CD8-positive, alpha-beta memory T cell (primary cell): ENCODE data around the gene IL10RB. TPM values are rescaled to one million over a fixed set of nuclear protein-coding genes. Genes with fewer than 3 reads are reported as not detected.
A peak's percentile ranks its signal among the peaks of the same experiment; 100 is the strongest.

ENCODE experiments used
- CTCF ChIA-PET: fragments of 350-600 bp; sonication (Branson Sonifier 250); formaldehyde crosslinking; loops from one replicate; lab custom pipeline; 2021; ENCODE audit warnings: antibody characterized with exemption; lab: Charles Lee
- POLR2A ChIA-PET: fragments of 350-600 bp; sonication (Branson Sonifier 250); formaldehyde crosslinking; loops from one replicate; lab custom pipeline; 2021; ENCODE audit warnings: antibody characterized with exemption; lab: Charles Lee
- DNase-seq, 5 donors: peaks; one replicate each; pipeline versions ENCODE4 v3.0.0 to v3.0.0-alpha.2; 2020 to 2022; ENCODE audit warnings: mixed read lengths in 1 of 5
- H3K27ac ChIP-seq: one replicate; pipeline ENCODE4 v1.7.0; 2013; ENCODE audit warnings: low read depth, mild to moderate bottlenecking, low read length, moderate library complexity
- H3K27me3 ChIP-seq: 2 replicates; pipeline ENCODE4 v1.7.0; 2013; ENCODE audit warnings: low read length, mild to moderate bottlenecking; ENCODE audit not compliant: insufficient read depth, poor library complexity, severe bottlenecking
- H3K36me3 ChIP-seq: 2 replicates; pipeline ENCODE4 v1.7.0; 2013; ENCODE audit warnings: mild to moderate bottlenecking, low read length, moderate library complexity; ENCODE audit not compliant: insufficient read depth
- H3K4me1 ChIP-seq: 2 replicates; pipeline ENCODE4 v1.7.0; 2013; ENCODE audit warnings: mild to moderate bottlenecking, low read length, moderate library complexity; ENCODE audit not compliant: insufficient read depth
- H3K4me3 ChIP-seq: 2 replicates; pipeline ENCODE4 v1.7.0; 2013; ENCODE audit warnings: mild to moderate bottlenecking, low read length
- H3K9me3 ChIP-seq: 2 replicates; pipeline ENCODE4 v1.7.0; 2013; ENCODE audit warnings: mild to moderate bottlenecking, low read length
- H3K27ac Mint-ChIP-seq, 8 donors: one replicate each; pipeline ENCODE4 v1.8.0; 2020 to 2021; ENCODE audit warnings: mixed read lengths in 8 of 8, mild to moderate bottlenecking in 6 of 8, inconsistent platforms in 3 of 8, moderate library complexity in 3 of 8
- H3K27me3 Mint-ChIP-seq, 2 donors: one replicate each; pipeline ENCODE4 v1.8.0; 2020 to 2021; ENCODE audit warnings: mixed read lengths in 2 of 2, mild to moderate bottlenecking in 1 of 2, moderate library complexity in 1 of 2
- H3K36me3 Mint-ChIP-seq, 3 donors: one replicate each; pipeline ENCODE4 v1.8.0; 2020 to 2021; ENCODE audit warnings: mixed read lengths in 3 of 3, inconsistent platforms in 1 of 3, mild to moderate bottlenecking in 1 of 3
- H3K4me1 Mint-ChIP-seq, 3 donors: one replicate each; pipeline ENCODE4 v1.8.0; 2020 to 2021; ENCODE audit warnings: mixed read lengths in 3 of 3, inconsistent platforms in 1 of 3, mild to moderate bottlenecking in 1 of 3
- H3K4me3 Mint-ChIP-seq, 7 donors: one replicate each; pipeline ENCODE4 v1.8.0; 2020 to 2021; ENCODE audit warnings: mixed read lengths in 7 of 7, mild to moderate bottlenecking in 6 of 7, moderate library complexity in 4 of 7, inconsistent platforms in 2 of 7
- H3K9me3 Mint-ChIP-seq, 5 donors: one replicate each; pipeline ENCODE4 v1.8.0; 2020 to 2022; ENCODE audit warnings: mixed read lengths in 5 of 5, mild to moderate bottlenecking in 3 of 5, moderate library complexity in 2 of 5, inconsistent platforms in 1 of 5
- polyA plus RNA-seq: library from polyadenylated mRNA; unstranded; fragments of 300-500 nt; fragmentation: Illumina TruSeq; gene quantifications from one replicate; pipeline ENCODE4 v1.2.3, GENCODE V29; 2021
- total RNA-seq, 2 experiments: library from RNA; stranded (reverse); gene quantifications; one replicate each; pipeline ENCODE4 v1.2.3, GENCODE V29; 2021

IL10RB gene
- total and polyA plus RNA-seq, 3 experiments from 2014 or later: 23.4 to 51.4 (median 25.3) TPM

DNA sequence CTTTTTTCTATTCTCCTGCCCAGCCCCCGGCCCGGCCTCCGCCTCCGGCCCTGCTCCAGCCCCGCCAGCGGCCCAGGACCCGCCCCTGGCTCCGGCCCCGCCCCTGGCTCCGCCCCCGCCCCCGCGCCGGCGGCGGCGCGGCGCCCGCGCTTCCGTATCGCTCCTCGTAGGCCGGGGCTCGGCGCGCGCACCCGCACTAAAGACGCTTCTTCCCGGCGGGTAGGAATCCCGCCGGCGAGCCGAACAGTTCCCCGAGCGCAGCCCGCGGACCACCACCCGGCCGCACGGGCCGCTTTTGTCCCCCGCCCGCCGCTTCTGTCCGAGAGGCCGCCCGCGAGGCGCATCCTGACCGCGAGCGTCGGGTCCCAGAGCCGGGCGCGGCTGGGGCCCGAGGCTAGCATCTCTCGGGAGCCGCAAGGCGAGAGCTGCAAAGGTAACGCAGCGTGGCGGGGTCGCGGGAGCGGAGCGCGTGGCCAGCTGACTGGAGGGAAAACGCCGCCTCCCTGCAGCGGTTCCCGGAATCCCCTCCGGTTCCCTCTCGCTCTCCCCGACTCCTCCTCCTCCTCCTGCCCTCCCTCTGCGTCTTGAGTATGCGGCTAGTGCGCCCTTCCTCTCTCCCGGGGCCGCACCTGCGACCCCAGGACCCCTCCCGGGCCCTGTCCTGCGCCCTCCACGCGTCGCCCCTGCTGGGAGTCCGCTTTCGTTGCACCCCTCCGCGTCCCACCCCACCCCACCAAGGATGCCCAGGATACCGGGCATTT lies 36.2 kb upstream of the IL10RB start, which contains the start of gene IFNAR2:
IFNAR2 (plus strand) TSS at position 155 of the 761 bp plus-strand sequence. CDS start 11,985 bp downstream, outside the sequence.
- no peaks in the 10 kb centered on the region for H3K9me3 Mint-ChIP-seq
- no peaks in the 10 kb centered on the region for H3K27me3 ChIP-seq
- CTCF ChIA-PET: interaction anchor here (1.3 kb wide), 1 partner anchor 11 kb away, joined by 5 read pairs; no protein-coding TSS in a partner anchor
- peaks cover 44 to 55% (median 52%) of the 10 kb centered on the region in 3 donors for H3K4me1 Mint-ChIP-seq
- H3K27me3 Mint-ChIP-seq: no peaks in the 10 kb centered on the region
- H3K4me3 Mint-ChIP-seq: peak within 1 kb of the TSS; percentile 88 to 98 (median 96)
- DNase-seq: peak; percentile 57 to 78 (median 70)
- POLR2A ChIA-PET: interaction anchor here (1.2 to 2.2 kb wide), 4 partner anchors 8 to 36 kb away, joined by 3 to 7 read pairs (median 4); partner anchors contain the start of gene IL10RB
- H3K4me3 ChIP-seq: peak within 1 kb of the TSS; percentile 87
- H3K36me3 Mint-ChIP-seq: peaks cover 0 to 33% (median 7%) of the 10 kb centered on the region in 3 donors
- peak within 1 kb of the TSS; percentile 81 to 96 (median 91) for H3K27ac Mint-ChIP-seq
- no peaks in the 10 kb centered on the region for H3K9me3 ChIP-seq
- peaks cover 42% of the 10 kb centered on the region for H3K4me1 ChIP-seq
- peak within 1 kb of the TSS; percentile 81 for H3K27ac ChIP-seq
- no peaks in the 10 kb centered on the region for H3K36me3 ChIP-seq

DNA sequence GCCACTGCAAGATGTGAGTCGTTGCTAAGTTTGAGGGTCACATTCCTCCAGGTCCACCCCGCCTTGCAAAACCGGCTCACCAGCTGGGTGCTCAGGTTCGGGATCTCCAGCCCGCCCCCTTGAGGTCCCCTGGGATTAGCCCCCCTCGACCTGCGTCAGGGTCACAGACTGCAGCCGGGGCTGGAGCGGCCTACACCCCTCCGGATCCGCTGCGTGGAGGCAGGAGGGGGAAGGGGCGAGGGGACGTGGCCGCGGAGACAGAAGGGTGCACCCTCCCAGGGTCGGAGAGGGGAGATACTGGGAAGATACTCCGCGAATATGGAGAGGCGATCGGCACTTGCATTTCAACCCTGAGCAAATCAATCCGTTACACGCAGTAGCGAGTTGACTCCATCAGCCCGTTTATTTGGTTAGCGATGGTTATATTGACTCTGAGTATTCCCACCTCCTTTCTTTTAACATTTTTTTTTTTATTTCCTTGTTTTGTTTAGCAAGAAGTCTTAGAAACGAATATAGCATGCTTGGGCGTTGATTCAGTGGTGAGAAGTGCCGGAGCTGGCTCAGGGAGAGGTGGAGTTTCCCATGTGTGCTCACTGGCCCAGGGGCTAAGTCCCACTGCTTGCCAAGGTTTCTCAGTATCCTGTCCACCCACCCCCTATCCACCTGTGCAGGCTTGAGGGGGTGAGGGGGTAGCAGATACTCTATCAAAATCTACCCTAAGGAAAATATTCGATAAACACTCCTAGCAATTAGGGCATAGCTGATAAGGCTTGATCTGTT lies 35.4 kb upstream of the IL10RB start:
- H3K27me3 Mint-ChIP-seq: no peaks in the 10 kb centered on the region
- H3K27ac Mint-ChIP-seq: peak overlapping the region; percentile 78 to 94 (median 86)
- Histone ChIP-seq H3K27ac (peak overlapping the region; percentile 81), H3K36me3 (no peaks in the 10 kb centered on the region), H3K9me3 (no peaks in the 10 kb centered on the region), H3K4me3 (peak overlapping the region; percentile 87), H3K4me1 (peaks cover 47% of the 10 kb centered on the region), H3K27me3 (no peaks in the 10 kb centered on the region)
- H3K9me3 Mint-ChIP-seq: no peaks in the 10 kb centered on the region
- DNase-seq: peak; percentile 27 to 65 (median 45)
- H3K4me1 Mint-ChIP-seq: peaks cover 49 to 60% (median 58%) of the 10 kb centered on the region in 3 donors
- peak overlapping the region; percentile 88 to 98 (median 96) for H3K4me3 Mint-ChIP-seq
- POLR2A ChIA-PET: interaction anchor here (0.6 to 2.2 kb wide), 6 partner anchors 8 to 361 kb away, joined by 3 to 7 read pairs (median 4); no protein-coding TSS in a partner anchor
- peaks cover 0 to 33% (median 7%) of the 10 kb centered on the region in 3 donors for H3K36me3 Mint-ChIP-seq
- CTCF ChIA-PET: interaction anchor here (1.0 to 1.6 kb wide), 3 partner anchors 12 to 36 kb away, joined by 3 to 5 read pairs (median 3); partner anchors contain the start of gene IL10RB

DNA sequence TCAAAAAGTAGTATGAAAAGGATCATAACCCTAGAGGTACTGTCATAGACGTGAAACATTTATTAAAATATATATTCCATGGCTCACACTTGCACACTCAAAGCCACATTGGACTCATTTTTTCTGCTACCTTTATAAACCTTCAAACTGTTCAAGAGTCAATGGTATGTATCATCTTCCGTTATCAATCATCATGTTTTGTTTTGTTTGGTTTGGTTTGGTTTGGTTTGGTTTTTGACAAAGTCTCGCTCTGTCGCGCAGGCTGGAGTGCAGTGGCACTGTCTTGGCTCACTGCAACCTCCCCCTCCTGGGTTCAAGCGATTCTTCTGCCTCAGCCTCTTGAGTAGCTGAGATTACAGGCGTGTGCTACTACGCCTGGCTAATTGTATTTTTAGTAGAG lies 34.6 kb upstream of the IL10RB start:
- H3K27me3 Mint-ChIP-seq: no peaks in the 10 kb centered on the region
- H3K27ac Mint-ChIP-seq: peak overlapping the region; percentile 71 to 94 (median 83)
- POLR2A ChIA-PET: interaction anchor here (0.6 to 2.2 kb wide), 5 partner anchors 9 to 360 kb away, joined by 3 to 6 read pairs (median 3); no protein-coding TSS in a partner anchor

DNA sequence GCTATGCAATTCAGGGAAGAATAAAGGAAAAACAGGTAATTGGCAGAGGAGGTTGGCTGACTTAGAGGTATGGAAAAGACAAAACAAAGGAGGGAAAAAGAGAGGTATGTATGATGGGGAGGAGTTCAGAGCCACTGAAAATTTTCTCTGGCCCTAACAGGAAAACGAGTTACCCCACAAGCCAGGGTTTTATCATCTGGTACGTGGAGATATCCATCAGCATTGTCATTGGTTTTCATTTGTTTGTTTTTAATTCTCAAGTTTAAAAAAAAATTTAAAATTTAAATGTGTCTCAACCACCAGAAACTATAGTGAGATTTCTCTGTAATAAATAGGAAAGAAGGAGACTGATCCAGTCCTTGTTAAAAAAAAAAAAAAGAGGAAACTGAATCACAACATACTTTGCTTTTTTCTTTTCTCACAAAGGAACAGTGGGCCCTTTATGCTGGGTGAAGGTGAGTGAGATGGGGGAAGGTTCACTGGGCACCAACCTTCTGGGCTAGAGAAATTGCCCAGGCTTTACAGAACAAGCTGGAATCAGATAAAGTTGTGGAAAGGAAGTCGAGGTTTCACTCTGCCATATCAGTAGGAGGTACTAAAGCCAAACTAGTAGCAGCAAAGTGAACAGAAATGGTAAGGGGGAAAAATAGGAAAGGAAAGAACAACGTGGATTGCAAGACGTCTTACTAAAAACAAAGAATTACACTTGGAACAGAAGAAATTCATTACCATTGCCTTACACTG lies 33.7 kb upstream of the IL10RB start:
- Histone ChIP-seq H3K4me3 (peak overlapping the region; percentile 87), H3K27ac (no peak overlapping the region), H3K9me3 (no peaks in the 10 kb centered on the region), H3K27me3 (no peaks in the 10 kb centered on the region), H3K4me1 (peaks cover 62% of the 10 kb centered on the region), H3K36me3 (no peaks in the 10 kb centered on the region)
- peak overlapping the region; percentile 88 to 98 (median 96) for H3K4me3 Mint-ChIP-seq
- CTCF ChIA-PET: interaction anchor here (0.7 to 1.6 kb wide), 2 partner anchors 34 to 129 kb away, joined by 3 to 4 read pairs; partner anchors contain the start of gene IL10RB
- H3K27me3 Mint-ChIP-seq: no peaks in the 10 kb centered on the region
- no peaks in the 10 kb centered on the region for H3K9me3 Mint-ChIP-seq
- peaks cover 62 to 75% (median 71%) of the 10 kb centered on the region in 3 donors for H3K4me1 Mint-ChIP-seq
- peaks cover 0 to 41% (median 10%) of the 10 kb centered on the region in 3 donors for H3K36me3 Mint-ChIP-seq
- peak overlapping the region; percentile 55 to 94 (median 83) for H3K27ac Mint-ChIP-seq
- no peak for DNase-seq
- POLR2A ChIA-PET: interaction anchor here (0.7 to 2.4 kb wide), 5 partner anchors 17 to 246 kb away, joined by 4 to 7 read pairs (median 5); partner anchors contain the start of gene IFNAR1

More for the DNA sequence above, 34.6 kb upstream of the IL10RB start:
- Mint-ChIP-seq H3K4me1 (peaks cover 55 to 68% (median 66%) of the 10 kb centered on the region in 3 donors), H3K9me3 (no peaks in the 10 kb centered on the region), H3K4me3 (peak overlapping the region; percentile 88 to 98 (median 96)), H3K36me3 (peaks cover 0 to 35% (median 7%) of the 10 kb centered on the region in 3 donors)
- H3K27me3 ChIP-seq: no peaks in the 10 kb centered on the region
- no peak for DNase-seq
- H3K36me3 ChIP-seq: no peaks in the 10 kb centered on the region
- CTCF ChIA-PET: interaction anchor here (1.0 to 1.6 kb wide), 2 partner anchors 32 to 35 kb away, joined by 3 read pairs; partner anchors contain the start of gene IL10RB
- H3K9me3 ChIP-seq: no peaks in the 10 kb centered on the region
- H3K4me3 ChIP-seq: peak overlapping the region; percentile 87
- H3K4me1 ChIP-seq: peaks cover 53% of the 10 kb centered on the region
- H3K27ac ChIP-seq: peak overlapping the region; percentile 81

DNA sequence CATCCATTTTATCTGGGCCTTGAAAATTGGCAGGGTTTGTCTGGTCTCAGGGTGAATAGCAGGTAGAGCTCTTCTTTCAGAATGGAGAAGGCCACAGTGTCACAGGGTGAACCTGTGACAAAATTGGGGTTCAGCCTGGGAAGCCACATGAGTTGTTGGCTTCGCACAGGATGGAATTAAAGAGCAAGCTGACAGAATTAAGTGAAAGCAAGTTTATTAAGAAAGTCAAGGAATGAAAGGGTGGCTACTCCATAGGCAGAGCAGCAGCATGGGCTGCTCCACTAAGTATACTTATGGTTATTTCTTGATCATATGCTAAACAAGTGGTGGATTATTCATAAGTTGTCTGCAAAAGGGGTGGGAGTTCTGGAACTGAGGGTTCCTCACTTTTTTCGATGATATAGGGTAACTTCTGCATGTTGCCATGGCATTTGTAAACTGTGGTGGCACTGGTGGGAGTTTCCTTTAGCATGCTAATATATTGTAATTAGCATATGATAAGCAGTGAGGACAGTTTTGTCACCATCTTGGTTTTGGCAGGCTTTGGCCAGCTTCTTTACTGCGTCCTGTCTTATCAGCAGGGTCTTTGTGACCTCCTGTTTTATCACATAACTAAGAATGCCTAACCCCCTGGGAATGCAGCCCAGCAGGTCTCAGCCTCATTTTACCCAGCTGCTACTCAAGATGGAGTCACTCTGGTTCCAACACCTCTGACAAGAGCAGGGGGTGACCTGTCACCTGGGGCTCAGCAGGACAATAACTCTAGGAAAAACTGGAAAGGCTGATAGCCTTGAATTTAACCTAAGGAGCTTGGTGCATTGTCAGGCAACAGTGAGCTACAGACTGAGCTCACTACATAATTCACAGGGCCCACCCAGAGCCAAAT lies 31.3 kb upstream of the IL10RB start:
- Histone ChIP-seq H3K27me3 (no peaks in the 10 kb centered on the region), H3K27ac (no peak overlapping the region), H3K4me3 (no peak overlapping the region), H3K36me3 (no peaks in the 10 kb centered on the region), H3K9me3 (no peaks in the 10 kb centered on the region), H3K4me1 (peaks cover 78% of the 10 kb centered on the region)
- ChIA-PET CTCF (no interaction called here), POLR2A (interaction anchor here (0.6 to 2.4 kb wide), 3 partner anchors 14 to 245 kb away, joined by 3 to 5 read pairs (median 4); partner anchors contain the start of gene TMEM50B)
- H3K27me3 Mint-ChIP-seq: no peaks in the 10 kb centered on the region
- H3K4me3 Mint-ChIP-seq: peak overlapping the region; percentile 49 to 78 (median 67)
- DNase-seq: no peak
- H3K4me1 Mint-ChIP-seq: peaks cover 75 to 82% (median 81%) of the 10 kb centered on the region in 3 donors
- no peaks in the 10 kb centered on the region for H3K9me3 Mint-ChIP-seq
- H3K36me3 Mint-ChIP-seq: peaks cover 0 to 43% (median 10%) of the 10 kb centered on the region in 3 donors
- peak overlapping the region; percentile 35 to 92 (median 76) for H3K27ac Mint-ChIP-seq

DNA sequence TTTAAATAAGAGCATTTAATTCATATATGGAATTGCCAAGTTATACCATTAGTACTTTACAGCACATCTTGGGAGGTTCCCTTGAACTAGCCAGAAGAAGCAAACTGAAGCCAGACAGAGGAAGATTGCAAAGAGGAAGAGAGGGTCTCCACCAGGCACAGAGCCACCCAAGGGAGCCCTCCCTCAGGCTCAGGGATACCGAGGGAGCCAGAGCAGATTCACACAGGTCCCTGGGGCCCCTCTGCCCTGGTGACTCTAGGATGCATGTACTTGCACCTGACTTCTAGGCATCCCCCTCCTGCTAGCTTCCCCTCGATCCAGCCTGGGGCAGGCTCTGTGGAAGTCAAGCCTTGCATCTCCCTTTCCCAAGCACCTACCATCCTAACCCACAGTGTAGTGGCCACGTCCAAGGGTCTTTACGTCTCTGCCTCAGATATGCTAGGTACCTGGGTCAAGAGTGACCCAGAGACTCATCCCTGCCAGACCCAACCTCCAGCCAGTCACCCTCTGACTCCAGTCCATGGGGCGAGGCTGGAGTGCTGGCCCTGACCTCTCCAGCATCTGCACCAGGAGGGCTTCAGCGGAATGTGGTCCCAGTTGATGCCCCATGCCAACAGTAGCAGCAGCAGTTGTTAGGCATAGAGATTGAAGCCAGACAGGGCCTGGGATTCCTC lies 30.0 kb upstream of the IL10RB start:
- H3K27me3 Mint-ChIP-seq: no peaks in the 10 kb centered on the region
- H3K4me1 Mint-ChIP-seq: peaks cover 88 to 94% (median 94%) of the 10 kb centered on the region in 3 donors
- peaks cover 91% of the 10 kb centered on the region for H3K4me1 ChIP-seq
- H3K36me3 ChIP-seq: no peaks in the 10 kb centered on the region
- H3K27me3 ChIP-seq: no peaks in the 10 kb centered on the region
- peak overlapping the region in 3 of 7 donors; percentile 22 to 27 (median 24) for H3K4me3 Mint-ChIP-seq
- ChIA-PET CTCF (no interaction called here), POLR2A (no interaction called here)
- no peak for DNase-seq
- no peaks in the 10 kb centered on the region for H3K9me3 ChIP-seq
- H3K4me3 ChIP-seq: no peak overlapping the region
- no peaks in the 10 kb centered on the region for H3K9me3 Mint-ChIP-seq
- H3K27ac ChIP-seq: no peak overlapping the region
- H3K36me3 Mint-ChIP-seq: peaks cover 0 to 33% (median 10%) of the 10 kb centered on the region in 3 donors
- peak overlapping the region in 5 of 8 donors; percentile 71 to 84 (median 75) for H3K27ac Mint-ChIP-seq
